GM12801 (cell line): ENCODE data around the gene ASPDH.

ENCODE experiments used
- CTCF ChIP-seq: IDR thresholded peaks from one replicate; pipeline ENCODE4 v1.5.1; 2011; ENCODE audit warnings: control low read depth; ENCODE audit not compliant: insufficient read length; ENCODE audit errors: extremely low read depth

The ASPDH gene

DNA sequence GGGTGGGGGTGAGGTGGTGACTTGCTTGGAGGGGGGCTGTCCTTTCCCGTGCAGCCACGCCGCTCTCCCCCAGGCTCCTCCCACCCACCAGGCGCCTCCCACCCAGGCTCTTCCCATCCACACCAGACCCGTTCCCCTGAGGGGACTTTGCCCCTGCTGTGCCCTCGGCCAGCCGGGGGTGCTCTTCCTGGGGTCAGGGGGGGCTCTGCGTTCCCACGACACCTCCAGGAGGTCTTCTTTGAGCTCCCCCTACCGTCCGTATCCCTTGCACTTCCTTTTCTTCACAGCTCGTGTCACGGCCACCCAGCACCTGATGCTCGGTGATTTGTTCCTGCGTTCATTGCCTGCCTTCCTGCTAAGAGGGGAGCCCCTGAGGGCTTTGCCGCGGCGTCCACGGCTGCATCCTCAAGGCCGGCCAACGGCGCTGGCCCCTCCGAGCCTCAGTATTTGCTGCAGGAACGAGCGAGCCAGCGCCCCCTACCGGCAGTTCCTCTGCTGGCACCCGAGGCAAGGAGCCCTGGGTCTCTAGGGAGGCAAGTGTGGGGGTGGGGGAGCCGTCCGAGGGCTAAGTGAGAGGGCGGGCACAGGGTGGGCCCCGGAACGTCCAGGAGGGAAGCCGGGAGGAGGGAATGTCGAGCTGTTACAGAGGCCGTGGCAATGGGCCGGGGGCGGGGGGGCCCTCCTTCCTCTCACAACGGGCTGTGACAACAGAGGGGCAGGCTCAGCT lies 42.7 kb upstream of the ASPDH start:
- no peak for TF ChIP-seq CTCF

GRCh38 chr19:50555450-50556281 lies 42.0 kb upstream of the ASPDH start:
- no peak for TF ChIP-seq CTCF

DNA sequence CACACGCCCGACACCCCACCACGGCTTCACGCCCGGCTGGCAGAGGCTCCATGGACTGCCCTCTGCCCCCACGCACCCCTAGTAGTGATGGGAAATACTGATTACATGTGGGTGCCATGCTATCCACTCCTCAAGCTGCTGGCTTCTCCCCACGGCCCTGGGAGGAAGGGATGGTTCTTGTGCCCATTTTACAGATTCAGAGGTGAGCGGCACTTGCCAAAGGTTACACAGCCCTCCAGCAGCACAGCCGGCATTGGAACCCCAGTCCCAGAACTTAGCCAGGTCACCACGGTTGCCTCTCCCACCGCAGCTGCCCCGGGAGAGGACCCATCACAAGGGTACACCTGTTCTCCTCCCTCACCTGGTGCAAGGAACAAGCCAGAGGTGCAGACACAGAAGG lies 41.3 kb upstream of the ASPDH start:
- no peak for TF ChIP-seq CTCF

DNA sequence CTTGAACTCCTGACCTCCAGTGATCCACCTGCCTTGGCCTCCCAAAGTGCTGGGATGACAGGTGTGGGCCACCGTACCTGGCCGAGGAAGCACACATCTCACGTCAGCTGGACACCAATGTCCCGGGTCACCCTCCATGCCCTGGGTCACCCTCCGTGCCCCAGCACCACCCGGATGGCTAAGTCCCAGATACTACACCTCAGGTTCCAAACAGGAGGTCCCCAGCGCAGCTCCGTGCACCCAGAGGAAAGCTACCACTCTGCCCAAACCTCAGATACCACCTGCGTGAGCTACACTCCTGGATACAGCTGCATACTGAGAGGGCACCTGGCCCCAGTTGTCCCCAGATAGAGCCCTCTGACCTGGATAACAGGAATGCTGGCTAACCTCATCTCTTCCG lies 40.5 kb upstream of the ASPDH start:
- no peak for TF ChIP-seq CTCF

DNA sequence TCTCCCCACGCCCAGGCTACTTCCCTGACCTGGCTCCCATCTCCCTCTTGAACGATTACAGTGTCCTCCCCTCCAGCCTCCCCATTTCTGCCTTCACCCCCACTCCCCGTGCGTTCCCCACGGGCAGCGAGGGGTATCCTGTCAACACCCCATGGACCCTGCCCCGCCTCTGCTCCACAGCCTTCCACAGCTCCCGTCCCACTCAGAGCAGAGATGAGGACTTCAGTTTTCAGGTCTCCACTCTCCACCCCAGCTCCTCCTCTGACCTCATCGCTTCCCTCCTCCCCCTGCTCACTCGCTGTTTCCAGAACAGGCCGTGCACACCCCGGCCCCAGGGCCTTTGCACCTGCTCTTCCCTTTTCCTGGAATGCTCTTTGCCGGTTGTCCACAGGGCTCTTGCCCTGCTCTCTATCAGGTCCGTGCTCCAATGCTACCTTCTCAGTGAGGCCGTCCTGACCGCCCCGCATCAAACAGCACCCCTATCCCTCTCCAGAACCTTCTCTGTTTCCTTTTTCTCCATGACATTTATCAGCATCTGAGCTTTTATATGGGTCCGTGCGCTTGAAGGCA lies 39.5 kb upstream of the ASPDH start:
- TF ChIP-seq CTCF: no peak

- no peak for TF ChIP-seq CTCF
Observed at GRCh38 chr19:50552540-50552939, 38.8 kb upstream of the ASPDH start.

- TF ChIP-seq CTCF: no peak
Observed at GRCh38 chr19:50551715-50552187, 38.0 kb upstream of the ASPDH start.
